ENCODE results near the gene KIAA1328. TPM values are rescaled to one million over a fixed set of nuclear protein-coding genes. Genes with fewer than 3 reads are reported as not detected.

Gene KIAA1328
- total and polyA plus RNA-seq, 8 donors, result 1.9 to 21.7 (median 10.7) TPM

- 22 to 41% (median 27%) methylated on average over 11 of the region's 11 CpGs for WGBS, 5 donors
- H3K4me1 ChIP-seq, result peaks cover 8 to 13% (median 8%) of the 10 kb centered on the region in 4 donors
- H3K27me3 ChIP-seq, result peaks cover 0 to 93% (median 21%) of the 10 kb centered on the region in 3 donors
- intact Hi-C loops (cut with DNase I; ENCODE audit: low total_unique reads), result no loop called here
- TF ChIP-seq CTCF (IDR thresholded peaks at IDR 0.05), result no peak
- no peak for TF ChIP-seq POLR2A (IDR thresholded peaks at IDR 0.05)
- no peak for TF ChIP-seq EP300 (IDR thresholded peaks at IDR 0.05)
- TF ChIP-seq POLR2AphosphoS5 (IDR thresholded peaks at IDR 0.05), result no peak
- no peaks in the 10 kb centered on the region for H3K36me3 ChIP-seq
- H3K27ac ChIP-seq, result no peak overlapping the region
- no peak for DNase-seq
- H3K4me3 ChIP-seq, result no peak overlapping the region
- H3K9me3 ChIP-seq, result no peaks in the 10 kb centered on the region
Observed at GRCh38 chr18:37258819-37259218, 429.9 kb downstream of the KIAA1328 start.

GRCh38 chr18:37259711-37260110 lies 430.8 kb downstream of the KIAA1328 start:
- no peak overlapping the region for H3K4me3 ChIP-seq
- TF ChIP-seq POLR2AphosphoS5 (IDR thresholded peaks at IDR 0.05) (no peak), EP300 (IDR thresholded peaks at IDR 0.05) (no peak), CTCF (IDR thresholded peaks at IDR 0.05) (no peak), POLR2A (IDR thresholded peaks at IDR 0.05) (no peak)
- 65 to 77% (median 70%) methylated on average over 5 of the region's 5 CpGs for WGBS, 5 donors
- intact Hi-C loops (cut with DNase I; ENCODE audit: low total_unique reads), result no loop called here
- peaks cover 0 to 86% (median 12%) of the 10 kb centered on the region in 3 donors for H3K27me3 ChIP-seq
- H3K27ac ChIP-seq, result no peak overlapping the region
- H3K36me3 ChIP-seq, result no peaks in the 10 kb centered on the region
- DNase-seq, result no peak
- peaks cover 0 to 4% (median under 1%) of the 10 kb centered on the region in 4 donors for H3K4me1 ChIP-seq
- no peaks in the 10 kb centered on the region for H3K9me3 ChIP-seq

- WGBS, 5 donors, result 73 to 82% (median 76%) methylated on average over 10 of the region's 10 CpGs
- H3K4me3 ChIP-seq, result no peak overlapping the region
- intact Hi-C loops (cut with DNase I; ENCODE audit: low total_unique reads), result no loop called here
- TF ChIP-seq POLR2AphosphoS5 (IDR thresholded peaks at IDR 0.05), result no peak
- no peak for TF ChIP-seq CTCF (IDR thresholded peaks at IDR 0.05)
- H3K27me3 ChIP-seq, result peaks cover 0 to 81% (median 9%) of the 10 kb centered on the region in 3 donors
- no peak overlapping the region for H3K27ac ChIP-seq
- DNase-seq, result no peak
- H3K4me1 ChIP-seq, result no peaks in the 10 kb centered on the region
- no peaks in the 10 kb centered on the region for H3K36me3 ChIP-seq
- no peaks in the 10 kb centered on the region for H3K9me3 ChIP-seq
Observed at GRCh38 chr18:37260367-37261093, 431.6 kb downstream of the KIAA1328 start.

GRCh38 chr18:37261246-37261840 lies 432.4 kb downstream of the KIAA1328 start:
- Histone ChIP-seq H3K27me3 (peaks cover 0 to 81% (median 6%) of the 10 kb centered on the region in 3 donors), H3K27ac (no peak overlapping the region), H3K36me3 (no peaks in the 10 kb centered on the region), H3K4me3 (no peak overlapping the region), H3K9me3 (no peaks in the 10 kb centered on the region), H3K4me1 (no peaks in the 10 kb centered on the region)
- intact Hi-C loops (cut with DNase I; ENCODE audit: low total_unique reads), result no loop called here
- WGBS, 5 donors, result 79 to 91% (median 90%) methylated on average over 11 of the region's 11 CpGs
- TF ChIP-seq EP300 (IDR thresholded peaks at IDR 0.05) (no peak), CTCF (IDR thresholded peaks at IDR 0.05) (no peak), POLR2A (IDR thresholded peaks at IDR 0.05) (no peak)
- no peak for DNase-seq

All from stomach (tissue), 9 donors.